ENCODE measurements around the gene ABHD16A.

Gene ABHD16A

GRCh38 chr6:31687860-31688693 lies 15.0 kb downstream of the ABHD16A start:
- no peak for DNase-seq

DNA sequence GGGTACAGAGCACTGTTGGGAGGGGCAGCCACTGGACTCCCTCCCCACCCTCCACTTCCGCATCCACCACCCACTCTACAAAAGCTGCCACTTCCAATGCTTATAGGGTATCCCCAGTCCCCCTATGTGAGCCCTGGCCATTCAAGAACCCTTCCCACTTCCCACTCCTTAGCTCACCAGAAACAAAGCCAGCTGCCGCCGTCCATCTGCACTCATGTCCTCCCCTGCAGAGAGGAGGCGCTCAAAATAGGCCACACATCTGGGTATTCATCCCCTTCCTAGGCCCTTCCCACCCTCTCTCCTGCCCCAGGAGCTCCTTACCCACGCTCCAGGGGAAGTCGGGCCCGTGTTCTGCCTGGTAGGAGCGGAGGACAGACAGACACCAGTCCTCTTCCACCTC lies 15.8 kb downstream of the ABHD16A start:
- DNase-seq, result no peak

- DNase-seq, result no peak
Observed at GRCh38 chr6:31686483-31686882, 16.6 kb downstream of the ABHD16A start.

DNA sequence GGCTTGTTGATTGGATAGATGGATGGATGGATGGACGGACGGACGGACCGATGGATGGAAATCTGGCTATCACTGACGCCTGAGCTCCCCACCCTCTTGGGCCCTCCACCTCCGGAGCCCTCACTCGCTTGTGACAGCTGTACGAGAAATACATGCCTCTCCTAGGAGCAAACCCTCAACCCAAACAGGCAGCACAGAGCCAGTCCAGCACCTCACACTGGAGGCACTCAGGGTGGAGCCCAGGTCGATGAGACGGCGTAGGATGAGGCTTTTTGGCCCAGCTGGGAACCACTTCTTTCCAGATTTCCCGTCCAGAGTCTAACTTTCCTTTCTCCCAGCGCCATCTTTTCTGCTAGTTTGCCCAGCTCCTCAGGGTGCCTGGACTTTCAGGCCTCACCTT lies 19.5 kb downstream of the ABHD16A start:
- DNase-seq, result no peak

DNA sequence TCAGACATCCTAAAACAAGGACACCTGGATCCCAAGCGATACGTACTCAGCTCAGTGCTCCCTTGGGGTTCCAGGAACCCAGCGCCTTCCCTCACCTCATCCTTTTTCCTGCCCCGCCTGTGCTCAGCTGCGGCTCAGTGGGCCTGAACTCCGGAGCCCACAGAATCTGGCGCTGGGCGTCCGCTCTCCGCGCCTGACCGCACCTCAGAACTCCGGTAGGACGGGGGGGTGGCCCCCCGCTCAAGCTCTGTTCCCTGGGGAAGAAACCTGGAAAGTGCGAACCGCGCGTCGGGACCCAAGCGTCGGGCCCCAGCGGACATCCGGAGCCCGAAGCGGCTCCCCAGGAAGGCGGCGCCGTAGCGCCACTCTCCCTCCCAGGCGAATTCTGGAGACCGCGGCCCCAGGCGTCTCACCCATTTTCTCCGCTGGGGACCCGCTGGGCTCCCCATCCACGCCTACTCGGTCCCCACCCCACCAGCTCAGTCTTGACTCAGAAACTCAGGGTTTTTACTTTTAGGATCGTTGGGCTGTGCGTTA lies 21.9 kb downstream of the ABHD16A start:
- no peak for DNase-seq

- DNase-seq, result no peak
Observed at GRCh38 chr6:31680226-31681134, 22.6 kb downstream of the ABHD16A start, which contains the start of gene LY6G5C. TSS of gene LY6G5C (minus strand) at chr6:31681067. CDS start at chr6:31680373, 694 bp downstream.

DNA sequence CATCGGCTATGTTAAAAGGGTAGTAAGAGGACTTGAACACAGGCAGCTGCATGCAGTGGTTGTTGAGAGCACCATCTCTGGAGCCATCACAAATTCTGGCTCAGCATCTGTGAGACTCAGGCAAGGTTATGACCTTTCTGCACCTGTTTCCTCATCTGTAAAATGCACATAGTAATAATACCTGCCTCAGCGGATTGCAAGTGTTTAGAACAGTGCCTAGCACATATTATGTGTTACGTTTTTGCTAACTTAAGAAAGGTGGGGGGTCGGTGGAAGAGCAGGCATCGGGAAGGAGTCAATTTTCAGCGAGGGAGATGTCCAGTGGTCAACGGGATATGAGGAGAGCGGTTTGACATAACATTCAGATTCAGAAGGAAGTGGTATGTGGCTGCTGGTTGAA lies 25.2 kb downstream of the ABHD16A start:
- no peak for DNase-seq

- DNase-seq, result no peak
Observed at GRCh38 chr6:31676904-31677303, 26.2 kb downstream of the ABHD16A start.

GRCh38 chr6:31676322-31676903 lies 26.7 kb downstream of the ABHD16A start:
- no peak for DNase-seq

GRCh38 chr6:31669676-31670075 lies 33.4 kb downstream of the ABHD16A start, which contains the start of gene LY6G5B:
TSS of gene LY6G5B (plus strand) at chr6:31669976. CDS start at chr6:31670951, 975 bp downstream.
- no peak for DNase-seq

DNA sequence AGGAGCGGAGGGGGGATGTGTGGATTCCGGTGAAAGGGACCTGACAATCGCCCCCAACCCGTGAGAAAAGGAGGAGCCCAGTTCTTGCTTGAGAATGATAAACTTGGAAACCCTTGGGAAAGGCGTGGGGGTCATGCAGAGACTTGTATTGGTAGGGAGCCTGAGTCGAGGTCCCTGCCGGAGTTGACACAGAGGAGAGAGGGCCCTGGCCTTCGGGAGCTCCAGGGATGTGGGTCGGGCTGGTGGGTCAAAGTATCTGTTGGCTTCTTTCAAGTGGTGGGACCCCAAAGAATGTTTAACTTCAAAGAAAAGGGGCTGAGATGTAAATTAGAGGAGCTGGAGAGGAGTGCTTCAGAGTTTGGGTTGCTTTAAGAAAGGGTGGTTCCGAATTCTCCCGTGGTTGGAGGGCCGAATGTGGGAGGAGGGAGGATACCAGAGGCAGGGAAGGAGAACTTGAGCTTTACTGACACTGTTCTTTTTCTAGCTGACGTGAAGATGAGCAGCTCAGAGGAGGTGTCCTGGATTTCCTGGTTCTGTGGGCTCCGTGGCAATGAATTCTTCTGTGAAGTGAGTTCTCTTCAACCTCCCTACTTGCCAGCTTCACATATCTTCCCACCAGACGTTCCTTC lies 36.7 kb downstream of the ABHD16A start:
- DNase-seq, result no peak

GRCh38 chr6:31665501-31666336 lies 37.4 kb downstream of the ABHD16A start, which contains the start of gene CSNK2B:
TSS of gene CSNK2B (plus strand) at chr6:31666080. CDS start at chr6:31666832, 752 bp downstream.
- DNase-seq, result peak; percentile 86

DNA sequence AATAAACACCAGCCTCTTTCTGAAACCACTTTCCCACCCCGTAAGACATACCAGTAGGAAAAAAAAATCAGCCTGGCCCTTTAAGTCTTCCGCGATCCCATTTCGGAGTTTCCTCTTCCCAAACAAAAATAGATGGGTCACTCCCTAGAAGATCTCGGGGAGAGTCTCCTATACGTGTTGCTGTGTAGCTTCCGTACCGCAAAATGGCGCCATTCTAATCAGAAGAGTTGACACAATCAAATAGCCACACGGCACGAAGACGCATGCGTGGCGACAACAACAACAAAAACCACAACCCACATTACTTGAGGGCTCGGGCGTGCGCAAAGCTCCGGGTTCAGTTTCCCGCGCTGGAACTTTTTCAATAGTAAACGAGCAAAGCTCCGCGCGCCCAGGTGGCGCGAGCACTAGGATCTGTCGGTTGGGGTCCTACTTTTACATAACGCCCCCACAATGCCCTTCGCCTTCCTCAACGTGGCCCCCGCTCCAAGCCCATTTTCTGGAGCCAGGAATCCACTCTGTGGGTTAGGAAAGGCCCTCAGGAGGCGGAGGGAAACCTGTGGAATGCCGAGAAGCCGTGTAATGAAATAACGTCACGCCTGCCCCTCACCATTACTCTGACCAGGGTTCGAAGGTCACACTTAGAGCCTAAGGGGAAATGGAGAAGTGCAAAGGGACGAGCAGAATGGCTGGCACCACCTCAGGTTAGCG lies 38.2 kb downstream of the ABHD16A start, which contains the start of gene GPANK1:
Gene GPANK1 (minus strand): TSS at position 208 of the 711 bp plus-strand sequence. CDS start 519 bp downstream, outside the sequence.
- peak; percentile 79 for DNase-seq

DNA sequence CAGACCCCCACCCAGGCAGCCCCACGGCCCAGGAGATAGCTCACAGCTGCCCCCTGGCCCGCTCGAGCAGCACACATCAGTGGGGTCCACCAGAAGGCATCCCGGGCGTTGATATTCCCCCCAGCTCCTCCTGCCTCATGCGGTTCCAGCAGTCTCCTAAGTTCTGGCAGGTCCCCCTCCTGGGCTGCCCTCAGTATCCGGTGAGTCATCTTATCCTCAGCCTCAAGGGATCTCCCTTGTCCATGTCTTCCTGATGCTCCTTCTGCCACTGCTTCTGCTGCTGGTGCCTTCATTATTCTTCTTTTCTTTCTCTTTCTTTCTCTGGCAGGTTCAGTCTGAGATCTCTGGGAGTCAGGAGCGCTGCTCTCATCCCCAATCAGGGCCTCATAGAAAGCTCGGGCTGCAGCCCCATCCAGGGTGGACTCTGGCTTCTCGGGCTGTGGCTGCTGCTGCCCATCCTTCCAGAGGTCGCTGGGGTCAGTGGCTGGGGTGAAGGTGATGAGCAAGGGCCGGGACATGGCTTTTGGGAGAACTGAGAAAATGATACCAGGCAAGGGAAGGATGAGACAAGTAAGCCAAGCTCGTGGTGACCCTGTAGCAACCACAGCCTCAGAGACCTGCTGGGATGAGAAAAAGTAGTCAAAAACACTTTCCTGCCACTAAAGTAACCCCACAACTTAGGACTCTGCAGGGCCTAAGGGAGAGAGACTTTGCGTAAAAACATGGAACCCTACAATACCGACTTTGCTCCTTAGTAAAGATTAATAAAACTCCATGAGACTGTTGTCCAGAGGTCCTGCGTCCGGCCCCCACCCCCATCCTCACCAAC lies 38.9 kb downstream of the ABHD16A start:
- no peak for DNase-seq

DNA sequence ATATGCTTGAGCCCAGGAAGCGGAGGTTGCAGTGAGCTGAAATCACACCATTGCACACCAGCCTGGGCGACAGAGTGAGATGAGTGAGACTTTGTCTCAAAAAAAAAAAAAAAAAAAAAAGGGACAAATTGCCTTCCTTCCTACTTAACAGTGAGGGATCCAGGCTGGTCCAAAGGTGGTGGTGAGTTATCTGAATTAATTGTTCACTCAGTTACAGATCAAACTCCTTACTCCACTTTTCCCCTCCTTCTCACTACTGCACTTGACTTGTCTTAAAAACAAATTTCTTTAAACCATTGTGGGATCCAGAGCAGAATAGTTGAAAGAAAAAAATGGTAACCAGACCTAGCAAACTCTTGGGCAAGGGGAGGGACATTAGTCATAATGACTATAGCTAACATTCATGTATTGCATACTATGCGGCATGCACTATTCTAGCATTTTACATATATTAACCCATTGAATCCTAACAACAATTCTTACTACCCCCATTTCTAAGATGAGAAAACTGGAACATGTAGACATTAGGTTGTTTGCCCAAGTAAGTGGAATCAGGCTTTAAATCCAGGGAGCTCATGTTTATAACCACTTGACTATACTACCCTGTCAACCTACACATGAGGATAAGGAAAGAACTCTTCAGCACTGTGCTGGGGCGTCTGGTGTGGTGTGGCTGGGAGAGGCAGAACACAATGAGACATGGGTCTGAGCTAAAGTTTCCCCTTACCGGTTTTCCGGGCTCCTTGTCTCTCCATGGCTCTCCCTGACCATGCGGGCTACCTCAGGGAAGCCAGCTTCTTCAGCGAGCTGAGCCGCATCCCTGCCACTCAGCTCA lies 39.8 kb downstream of the ABHD16A start:
- DNase-seq, result no peak

DNA sequence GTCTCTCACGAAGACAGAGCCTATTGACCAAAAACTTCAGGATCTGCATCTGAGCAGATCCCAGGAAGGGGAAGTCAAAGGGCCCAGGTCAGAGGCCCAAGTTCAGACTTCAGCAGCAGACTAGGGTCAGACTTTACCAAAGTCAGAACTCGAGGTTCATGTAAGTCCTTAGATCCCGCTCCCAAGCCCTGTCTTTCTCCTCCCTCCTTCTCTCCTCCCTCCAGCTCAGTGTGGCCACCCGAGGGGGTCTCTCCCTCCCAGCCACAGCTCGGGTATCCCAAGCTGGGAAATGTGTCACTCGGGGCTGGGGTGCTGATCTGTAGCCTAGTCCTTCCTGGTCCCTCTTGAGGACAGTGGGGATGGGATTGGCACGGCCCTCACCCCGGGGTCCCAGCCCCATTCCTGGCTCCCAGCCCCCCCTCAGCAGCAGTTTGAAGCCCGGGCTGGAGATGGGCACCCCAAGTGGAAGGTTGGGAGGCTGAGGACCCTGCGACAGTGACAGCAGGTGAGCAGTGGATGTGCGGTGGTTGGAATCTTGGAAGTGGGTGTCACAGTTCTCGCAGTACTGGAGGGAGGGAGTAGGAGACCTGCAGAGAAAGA lies 40.9 kb downstream of the ABHD16A start:
- no peak for DNase-seq

- DNase-seq, result no peak
Observed at GRCh38 chr6:31661262-31662123, 41.6 kb downstream of the ABHD16A start.

All from NCI-H2107 (cell line).